ENCODE data around the gene SGIP1. TPM values are rescaled to one million over a fixed set of nuclear protein-coding genes. Genes with fewer than 3 reads are reported as not detected.

SGIP1 gene
- total and polyA plus RNA-seq, 2 of the 8 experiments (the other 6 are each of a cell fraction or from before 2014, with no cell fraction given), result 1.4 to 2.1 TPM

DNA sequence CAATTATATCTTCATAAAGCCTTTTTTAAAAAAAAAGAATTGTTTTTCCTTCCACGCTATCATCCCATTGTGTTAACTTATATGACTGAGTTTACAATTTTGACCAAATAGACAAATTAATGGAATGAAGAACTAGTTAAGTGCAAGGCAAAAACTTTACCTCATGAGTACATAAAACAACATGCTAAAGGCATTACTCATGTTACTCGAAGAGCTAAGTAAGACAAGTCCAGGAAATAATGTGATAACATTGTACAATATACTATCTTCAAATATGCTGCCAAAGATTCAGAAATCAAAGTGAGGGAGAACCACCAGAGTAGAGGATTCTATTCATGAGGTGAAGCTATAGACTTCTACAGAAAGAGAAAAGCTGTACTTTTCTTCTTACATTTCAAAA lies 194.1 kb downstream of the SGIP1 start:
- no peak for FAIRE-seq
- no peak overlapping the region for H4K5ac ChIP-seq (ENCODE audit: insufficient read length, low read depth, low read length)
- H2BK120ac ChIP-seq (replicated peaks; ENCODE audit: low read depth, low read length), result no peak overlapping the region
- no peaks in the 10 kb centered on the region for H3K36me3 ChIP-seq (ENCODE audit: control insufficient read depth in 2 of 4, insufficient read depth in 4 of 4, low read length in 3 of 4)
- no peak overlapping the region for H2BK12ac ChIP-seq (ENCODE audit: low read depth, low read length)
- H3K23ac ChIP-seq (ENCODE audit: insufficient read length), result no peak overlapping the region
- CTCF ChIA-PET (ENCODE audit: partially characterized antibody), result interaction anchor here (0.6 to 2.2 kb wide), 3 partner anchors 11 to 30 kb away, joined by 3 to 8 read pairs (median 4); no protein-coding TSS in a partner anchor
- H3K4me1 ChIP-seq (replicated peaks in 1 of 4; ENCODE audit: control insufficient read depth in 3 of 4, insufficient read depth in 4 of 4, low read length in 3 of 4), result peaks cover 0 to 4% (median 2%) of the 10 kb centered on the region in 4 experiments; a peak in 2 of 7 replicates
- H2BK5ac ChIP-seq (ENCODE audit: low read depth, low read length), result no peak overlapping the region
- WGBS, 2 experiments (ENCODE audit: extremely low coverage in 1 of 2, insufficient coverage in 1 of 2, insufficient read length in 1 of 2, insufficient replicate concordance in 2 of 2, low coverage in 1 of 2, low lambda C conversion rate in 2 of 2, missing lambda C conversion rate in 1 of 2), result 85% methylated on average over 2 of the region's 2 CpGs; no CpG with 5 or more reads in 1 of the 2 experiments
- POLR2A ChIA-PET (ENCODE audit: partially characterized antibody), result no interaction called here
- H2BK20ac ChIP-seq (ENCODE audit: low read length), result no peak overlapping the region
- H3K23me2 ChIP-seq (ENCODE audit: low read depth, low read length), result no peaks in the 10 kb centered on the region
- no peak overlapping the region for H2AFZ ChIP-seq (ENCODE audit: low read length)
- no peak overlapping the region for H3K4ac ChIP-seq (replicated peaks; ENCODE audit: insufficient read length, low read depth, low read length)
- H3K27me3 ChIP-seq (replicated peaks in 1 of 4; ENCODE audit: control insufficient read depth in 3 of 4, extremely low read depth in 1 of 4, insufficient read depth in 3 of 4, low read length in 3 of 4), result no peaks in the 10 kb centered on the region
- no peak overlapping the region for H3K4me3 ChIP-seq (ENCODE audit: extremely low read depth in 1 of 4, insufficient read depth in 2 of 4, low read depth in 3 of 4, low read length in 4 of 4)
- H3K79me2 ChIP-seq (ENCODE audit: control insufficient read depth in 1 of 2, insufficient read depth in 2 of 2, low read length in 2 of 2), result no peaks in the 10 kb centered on the region
- H4K20me1 ChIP-seq (replicated peaks in 1 of 2; ENCODE audit: control insufficient read depth in 1 of 2, insufficient read depth in 2 of 2, low read length in 2 of 2), result no peaks in the 10 kb centered on the region
- no peak overlapping the region for H3K9ac ChIP-seq (replicated peaks in 1 of 4; ENCODE audit: extremely low read depth in 1 of 4, low read depth in 3 of 4, low read length in 3 of 4)
- DNase-seq (ENCODE audit: low read depth in 1 of 2, low spot score in 2 of 2), result no peak
- H3K4me2 ChIP-seq (ENCODE audit: insufficient read depth in 1 of 2, low read depth in 2 of 2, low read length in 2 of 2), result no peak overlapping the region
- H3K9me3 ChIP-seq (ENCODE audit: insufficient read depth in 2 of 2, low read depth in 1 of 2, low read length in 1 of 2), result no peaks in the 10 kb centered on the region
- H2BK15ac ChIP-seq (ENCODE audit: low read length), result no peak overlapping the region
- no peak overlapping the region for H4K91ac ChIP-seq (replicated peaks; ENCODE audit: insufficient read length, low read length)
- H4K8ac ChIP-seq (ENCODE audit: extremely low read depth, insufficient read depth, low read length), result no peak overlapping the region
- H3K27ac ChIP-seq (ENCODE audit: low read depth, low read length), result no peak overlapping the region
- no peak overlapping the region for H3K18ac ChIP-seq (ENCODE audit: extremely low read depth, low read length)
- no peak overlapping the region for H2AK5ac ChIP-seq (ENCODE audit: low read depth, low read length)
- H3K56ac ChIP-seq (replicated peaks; ENCODE audit: insufficient read length, low read depth, low read length), result no peak overlapping the region
- H3K14ac ChIP-seq (ENCODE audit: insufficient read length), result no peak overlapping the region
- H3K79me1 ChIP-seq (ENCODE audit: low read depth, low read length), result no peaks in the 10 kb centered on the region
- no peak for TF ChIP-seq PHF8 (conservative IDR thresholded peaks at IDR 0.05; ENCODE audit: low read depth, low read length)
- no peak for TF ChIP-seq MAFK (IDR thresholded peaks at IDR 0.05; ENCODE audit: low read depth, low read length)
- no peak for TF ChIP-seq TAF7 (optimal IDR thresholded peaks at IDR 0.05; ENCODE audit: borderline replicate concordance, low read depth, low read length)
- no peak for TF ChIP-seq RXRA (IDR thresholded peaks at IDR 0.05; ENCODE audit: insufficient read depth, low read depth, low read length)
- TF ChIP-seq POU5F1 (IDR thresholded peaks at IDR 0.05; ENCODE audit: low read depth, low read length), result no peak
- no peak for TF ChIP-seq SUZ12 (IDR thresholded peaks at IDR 0.05; ENCODE audit: low read length)
- TF ChIP-seq, protein P1, sequence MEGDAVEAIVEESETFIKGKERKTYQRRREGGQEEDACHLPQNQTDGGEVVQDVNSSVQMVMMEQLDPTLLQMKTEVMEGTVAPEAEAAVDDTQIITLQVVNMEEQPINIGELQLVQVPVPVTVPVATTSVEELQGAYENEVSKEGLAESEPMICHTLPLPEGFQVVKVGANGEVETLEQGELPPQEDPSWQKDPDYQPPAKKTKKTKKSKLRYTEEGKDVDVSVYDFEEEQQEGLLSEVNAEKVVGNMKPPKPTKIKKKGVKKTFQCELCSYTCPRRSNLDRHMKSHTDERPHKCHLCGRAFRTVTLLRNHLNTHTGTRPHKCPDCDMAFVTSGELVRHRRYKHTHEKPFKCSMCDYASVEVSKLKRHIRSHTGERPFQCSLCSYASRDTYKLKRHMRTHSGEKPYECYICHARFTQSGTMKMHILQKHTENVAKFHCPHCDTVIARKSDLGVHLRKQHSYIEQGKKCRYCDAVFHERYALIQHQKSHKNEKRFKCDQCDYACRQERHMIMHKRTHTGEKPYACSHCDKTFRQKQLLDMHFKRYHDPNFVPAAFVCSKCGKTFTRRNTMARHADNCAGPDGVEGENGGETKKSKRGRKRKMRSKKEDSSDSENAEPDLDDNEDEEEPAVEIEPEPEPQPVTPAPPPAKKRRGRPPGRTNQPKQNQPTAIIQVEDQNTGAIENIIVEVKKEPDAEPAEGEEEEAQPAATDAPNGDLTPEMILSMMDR (IDR thresholded peaks at IDR 0.05; ENCODE audit: control extremely low read depth in 1 of 3, insufficient read depth in 1 of 3, low read depth in 1 of 3, low read length in 3 of 3), result no peak
- TF ChIP-seq GTF2F1 (IDR thresholded peaks at IDR 0.05; ENCODE audit: borderline replicate concordance, low read depth, low read length), result no peak
- TF ChIP-seq BCL11A (IDR thresholded peaks at IDR 0.05; ENCODE audit: low read depth in 2 of 2, low read length in 2 of 2), result no peak
- no peak for TF ChIP-seq YY1 (IDR thresholded peaks at IDR 0.05; ENCODE audit: low read depth, low read length)
- TF ChIP-seq CBX8 (IDR thresholded peaks at IDR 0.05; ENCODE audit: borderline replicate concordance, low read depth, low read length), result no peak
